Liver (tissue), 9 donors: Measurements from ENCODE around the gene TUBE1. TPM values are rescaled to one million over a fixed set of nuclear protein-coding genes. Genes with fewer than 3 reads are reported as not detected.

ENCODE experiments used
- DNase-seq: peaks from one replicate; pipeline ENCODE4 v3.0.0-alpha.2; 2017; ENCODE audit warnings: low spot score
- H3K27ac ChIP-seq, 2 donors: one replicate each; pipeline ENCODE4 v1.7.0; 2013; ENCODE audit warnings: inconsistent platforms in 2 of 2, low read length in 2 of 2, control low read depth in 1 of 2, low read depth in 1 of 2, mild to moderate bottlenecking in 1 of 2
- H3K27me3 ChIP-seq, 4 donors: one replicate each; pipeline versions ENCODE4 v1.6.1 to v1.7.0; 2013; ENCODE audit warnings: low read length in 3 of 4, inconsistent platforms in 1 of 4, mild to moderate bottlenecking in 1 of 4, moderate library complexity in 1 of 4; ENCODE audit not compliant: control insufficient read depth in 4 of 4, insufficient read depth in 4 of 4
- H3K36me3 ChIP-seq, 4 donors: one replicate each; pipeline versions ENCODE4 v1.6.1 to v1.7.0; 2013; ENCODE audit warnings: low read length in 3 of 4, mild to moderate bottlenecking in 3 of 4, low read depth in 1 of 4, moderate library complexity in 1 of 4; ENCODE audit not compliant: control insufficient read depth in 4 of 4, insufficient read depth in 3 of 4
- H3K4me1 ChIP-seq, 4 donors: one replicate each; pipeline versions ENCODE4 v1.6.1 to v1.7.0; 2013; ENCODE audit warnings: low read length in 3 of 4, mild to moderate bottlenecking in 3 of 4, moderate library complexity in 1 of 4; ENCODE audit not compliant: control insufficient read depth in 4 of 4, insufficient read depth in 4 of 4
- H3K4me3 ChIP-seq, 3 donors: one replicate each; pipeline versions ENCODE4 v1.6.1 to v1.7.0; 2013; ENCODE audit warnings: low read length in 3 of 3, control low read depth in 1 of 3, low read depth in 1 of 3, mild to moderate bottlenecking in 1 of 3
- H3K9ac ChIP-seq, 2 donors: one replicate each; pipeline ENCODE4 v1.7.0; 2013; ENCODE audit warnings: low read length in 2 of 2, mild to moderate bottlenecking in 2 of 2, moderate library complexity in 2 of 2, control low read depth in 1 of 2, low read depth in 1 of 2
- H3K9me3 ChIP-seq, 4 donors: one replicate each; pipeline versions ENCODE4 v1.6.1 to v1.7.0; 2013; ENCODE audit warnings: low read length in 3 of 4; ENCODE audit not compliant: control insufficient read depth in 4 of 4
- EGR1 ChIP-seq, 2 donors: IDR thresholded peaks; 2 replicates each; pipeline ENCODE4 v1.6.1; 2016 to 2018; ENCODE audit warnings: antibody characterized with exemption in 2 of 2, low read depth in 2 of 2
- FOXA2 ChIP-seq: IDR thresholded peaks from 2 replicates; pipeline ENCODE4 v1.6.1; 2016; ENCODE audit warnings: antibody characterized with exemption
- GABPA ChIP-seq, 2 donors: IDR thresholded peaks in 1 of 2; conservative IDR thresholded peaks in 1 of 2; 2 replicates each; pipeline ENCODE4 v1.6.1; 2016; ENCODE audit warnings: antibody characterized with exemption in 2 of 2, mild to moderate bottlenecking in 1 of 2, moderate library complexity in 1 of 2
- HNF4A ChIP-seq, 2 donors: conservative IDR thresholded peaks; 2 replicates each; pipeline ENCODE4 v1.6.1; 2016; ENCODE audit warnings: antibody characterized with exemption in 2 of 2, mild to moderate bottlenecking in 2 of 2
- HNF4G ChIP-seq: IDR thresholded peaks from 2 replicates; pipeline ENCODE4 v1.6.1; 2016; ENCODE audit warnings: antibody characterized with exemption
- JUND ChIP-seq, 2 donors: IDR thresholded peaks; 2 replicates each; pipeline ENCODE4 v1.6.1; 2016; ENCODE audit warnings: antibody characterized with exemption in 2 of 2
- NR2F2 ChIP-seq: IDR thresholded peaks from 2 replicates; pipeline ENCODE4 v1.6.1; 2016; ENCODE audit warnings: antibody characterized with exemption
- RAD21 ChIP-seq, 2 donors: IDR thresholded peaks; 2 replicates each; pipeline ENCODE4 v1.6.1; 2016; ENCODE audit warnings: antibody characterized with exemption in 2 of 2, mild to moderate bottlenecking in 2 of 2
- RXRA ChIP-seq, 2 donors: IDR thresholded peaks; 2 replicates each; pipeline ENCODE4 v1.6.1; 2017 to 2018; ENCODE audit warnings: antibody characterized with exemption in 2 of 2, mild to moderate bottlenecking in 1 of 2
- TAF1 ChIP-seq: conservative IDR thresholded peaks from 2 replicates; pipeline ENCODE4 v1.6.1; 2016; ENCODE audit warnings: antibody characterized with exemption, mild to moderate bottlenecking
- YY1 ChIP-seq: IDR thresholded peaks from 2 replicates; pipeline ENCODE4 v1.6.1; 2016; ENCODE audit warnings: antibody characterized with exemption, mild to moderate bottlenecking
- WGBS: extraction: QIAGEN DNeasy Blood & Tissue Kit; methylation state at CpG from one replicate; pipeline ENCODE4 v1.1.7; 2013; 5-methylcytosine and 5-hydroxymethylcytosine counted together
- polyA plus RNA-seq, 2 donors: library from polyadenylated mRNA; stranded (reverse) in 1 of 2; unstranded in 1 of 2; fragments of 200-250 nt in 1 of 2; fragments of >200 nt in 1 of 2; fragmentation: Nextera tagmentation in 1 of 2; extraction: Ambion mirVana in 1 of 2; gene quantifications; one replicate each; pipeline versions ENCODE4 v1.2.1 to v1.2.3, GENCODE V29; 2013 to 2015
- total RNA-seq, 2 donors: library from RNA; depleted of rRNA; stranded (reverse); fragments of >200 nt; gene quantifications; one replicate each; pipeline ENCODE4 v1.2.3, GENCODE V29; 2014
- TF ChIP-seq, protein P1 (sequence below): IDR thresholded peaks from 2 replicates; pipeline ENCODE4 v1.6.1; 2016; ENCODE audit warnings: antibody characterized with exemption
- TF ChIP-seq, protein P2 (sequence below): fragments of 150-350 bp; IDR thresholded peaks from 2 replicates; pipeline ENCODE4 v1.5.1; 2017; ENCODE audit warnings: improper control_type of control experiment, low read depth, low read length; ENCODE audit not compliant: missing input control
- TF ChIP-seq, protein P3 (sequence below): IDR thresholded peaks from 2 replicates; pipeline ENCODE4 v1.6.1; 2016; ENCODE audit warnings: antibody characterized with exemption
- donor health status: healthy.
- donor health status: healthy.
- donor health status: healthy.
- donor health status: healthy.
- donor health status: healthy.

Gene TUBE1
- total and polyA plus RNA-seq, 4 donors, result 8.8 to 45.4 (median 25.4) TPM

DNA sequence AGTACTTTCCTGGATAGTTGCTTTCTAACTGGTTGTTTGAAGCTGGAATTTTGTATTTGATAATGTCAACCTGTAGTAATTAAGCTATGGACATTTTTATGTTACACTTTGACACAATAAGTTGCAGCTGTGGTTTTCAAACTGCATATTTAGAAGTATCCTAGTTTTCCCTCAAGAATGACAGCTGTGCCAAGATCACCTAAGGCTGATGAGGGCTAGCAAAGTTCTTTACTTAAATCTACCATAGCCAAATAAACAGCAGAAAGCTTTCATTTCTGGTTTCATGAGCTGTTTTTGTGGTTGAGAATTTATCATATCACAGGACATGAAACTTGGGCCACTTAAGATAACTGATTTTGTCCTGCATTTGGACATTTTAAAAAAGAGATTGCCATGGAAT is 30.8 kb upstream of the TUBE1 start:
- Histone ChIP-seq H3K9me3 (no peaks in the 10 kb centered on the region), H3K27ac (no peak overlapping the region), H3K27me3 (no peaks in the 10 kb centered on the region), H3K4me1 (peaks cover 0 to 42% (median 26%) of the 10 kb centered on the region in 4 donors), H3K9ac (no peak overlapping the region), H3K4me3 (no peak overlapping the region), H3K36me3 (no peaks in the 10 kb centered on the region)
- TF ChIP-seq HNF4G, result no peak
- no peak for TF ChIP-seq FOXA2
- no peak for TF ChIP-seq YY1
- DNase-seq, result no peak

DNA sequence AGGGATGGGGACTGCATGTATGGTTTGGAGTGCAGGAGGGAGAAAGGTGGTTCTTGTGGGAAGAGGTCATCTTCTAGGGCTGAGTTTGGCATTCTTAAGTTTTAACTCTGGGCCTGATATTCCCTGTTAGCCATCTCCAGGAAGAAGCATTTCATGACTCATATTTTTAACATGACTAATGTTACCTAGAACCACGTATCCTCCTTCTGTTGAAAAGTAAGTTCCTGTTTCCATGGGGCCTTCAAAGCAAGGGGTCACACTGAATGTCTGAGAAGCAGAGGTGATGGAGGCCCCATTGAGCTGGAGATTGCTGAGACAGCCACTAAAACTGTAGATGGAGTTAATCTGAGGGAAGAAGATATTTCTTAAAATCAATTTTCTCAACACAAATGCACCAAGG is 30.3 kb upstream of the TUBE1 start:
- no peak for TF ChIP-seq HNF4A (conservative IDR thresholded peaks at IDR 0.05)
- TF ChIP-seq GABPA (IDR thresholded peaks at IDR 0.05 in 1 of 2, conservative IDR thresholded peaks at IDR 0.05 in 1 of 2), result no peak
- no peak for TF ChIP-seq NR2F2
- TF ChIP-seq JUND (IDR thresholded peaks at IDR 0.05), result no peak
- TF ChIP-seq, protein P1, sequence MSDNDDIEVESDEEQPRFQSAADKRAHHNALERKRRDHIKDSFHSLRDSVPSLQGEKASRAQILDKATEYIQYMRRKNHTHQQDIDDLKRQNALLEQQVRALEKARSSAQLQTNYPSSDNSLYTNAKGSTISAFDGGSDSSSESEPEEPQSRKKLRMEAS, result no peak
- no peak for TF ChIP-seq RXRA (IDR thresholded peaks at IDR 0.05)
- TF ChIP-seq YY1, result no peak
- TF ChIP-seq, protein P2, sequence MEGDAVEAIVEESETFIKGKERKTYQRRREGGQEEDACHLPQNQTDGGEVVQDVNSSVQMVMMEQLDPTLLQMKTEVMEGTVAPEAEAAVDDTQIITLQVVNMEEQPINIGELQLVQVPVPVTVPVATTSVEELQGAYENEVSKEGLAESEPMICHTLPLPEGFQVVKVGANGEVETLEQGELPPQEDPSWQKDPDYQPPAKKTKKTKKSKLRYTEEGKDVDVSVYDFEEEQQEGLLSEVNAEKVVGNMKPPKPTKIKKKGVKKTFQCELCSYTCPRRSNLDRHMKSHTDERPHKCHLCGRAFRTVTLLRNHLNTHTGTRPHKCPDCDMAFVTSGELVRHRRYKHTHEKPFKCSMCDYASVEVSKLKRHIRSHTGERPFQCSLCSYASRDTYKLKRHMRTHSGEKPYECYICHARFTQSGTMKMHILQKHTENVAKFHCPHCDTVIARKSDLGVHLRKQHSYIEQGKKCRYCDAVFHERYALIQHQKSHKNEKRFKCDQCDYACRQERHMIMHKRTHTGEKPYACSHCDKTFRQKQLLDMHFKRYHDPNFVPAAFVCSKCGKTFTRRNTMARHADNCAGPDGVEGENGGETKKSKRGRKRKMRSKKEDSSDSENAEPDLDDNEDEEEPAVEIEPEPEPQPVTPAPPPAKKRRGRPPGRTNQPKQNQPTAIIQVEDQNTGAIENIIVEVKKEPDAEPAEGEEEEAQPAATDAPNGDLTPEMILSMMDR, result no peak
- TF ChIP-seq, protein P3, sequence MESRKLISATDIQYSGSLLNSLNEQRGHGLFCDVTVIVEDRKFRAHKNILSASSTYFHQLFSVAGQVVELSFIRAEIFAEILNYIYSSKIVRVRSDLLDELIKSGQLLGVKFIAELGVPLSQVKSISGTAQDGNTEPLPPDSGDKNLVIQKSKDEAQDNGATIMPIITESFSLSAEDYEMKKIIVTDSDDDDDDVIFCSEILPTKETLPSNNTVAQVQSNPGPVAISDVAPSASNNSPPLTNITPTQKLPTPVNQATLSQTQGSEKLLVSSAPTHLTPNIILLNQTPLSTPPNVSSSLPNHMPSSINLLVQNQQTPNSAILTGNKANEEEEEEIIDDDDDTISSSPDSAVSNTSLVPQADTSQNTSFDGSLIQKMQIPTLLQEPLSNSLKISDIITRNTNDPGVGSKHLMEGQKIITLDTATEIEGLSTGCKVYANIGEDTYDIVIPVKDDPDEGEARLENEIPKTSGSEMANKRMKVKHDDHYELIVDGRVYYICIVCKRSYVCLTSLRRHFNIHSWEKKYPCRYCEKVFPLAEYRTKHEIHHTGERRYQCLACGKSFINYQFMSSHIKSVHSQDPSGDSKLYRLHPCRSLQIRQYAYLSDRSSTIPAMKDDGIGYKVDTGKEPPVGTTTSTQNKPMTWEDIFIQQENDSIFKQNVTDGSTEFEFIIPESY, result no peak
- Histone ChIP-seq H3K4me3 (no peak overlapping the region), H3K27me3 (no peaks in the 10 kb centered on the region), H3K9me3 (no peaks in the 10 kb centered on the region), H3K4me1 (peaks cover 0 to 42% (median 26%) of the 10 kb centered on the region in 4 donors), H3K36me3 (no peaks in the 10 kb centered on the region), H3K27ac (no peak overlapping the region), H3K9ac (no peak overlapping the region)
- no peak for DNase-seq
- WGBS, result 83% methylated on average over 1 of the region's 1 CpG

DNA sequence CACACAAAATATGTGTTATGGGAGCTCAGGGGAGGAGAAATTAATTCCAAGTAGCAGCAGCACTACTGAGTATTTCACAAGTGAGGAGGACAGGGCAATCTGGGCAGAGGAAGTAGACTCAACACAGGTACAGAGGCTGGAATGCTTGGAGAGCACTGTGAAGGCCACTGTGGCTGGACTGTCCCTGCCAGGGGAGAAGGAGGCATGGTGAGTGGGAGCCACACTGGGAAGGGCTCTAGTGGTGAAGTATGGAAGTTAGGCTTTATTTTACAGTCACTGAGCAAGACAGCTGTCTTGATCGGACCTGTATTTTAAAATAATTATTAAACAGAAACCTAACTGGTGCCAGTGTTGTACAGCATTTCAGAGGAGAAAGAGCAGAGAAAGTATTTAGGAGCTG is 28.9 kb upstream of the TUBE1 start:
- Histone ChIP-seq H3K9me3 (no peaks in the 10 kb centered on the region), H3K36me3 (no peaks in the 10 kb centered on the region), H3K27ac (peak overlapping the region in 1 of 2 donors; percentile 1), H3K9ac (no peak overlapping the region), H3K27me3 (no peaks in the 10 kb centered on the region), H3K4me3 (no peak overlapping the region), H3K4me1 (peaks cover 0 to 44% (median 26%) of the 10 kb centered on the region in 4 donors)
- no peak for DNase-seq
- TF ChIP-seq TAF1, result no peak
- peak in 1 of 2 donors; percentile 45 for TF ChIP-seq HNF4A (conservative IDR thresholded peaks at IDR 0.05)
- TF ChIP-seq RAD21 (IDR thresholded peaks at IDR 0.05), result peak in 1 of 2 donors; percentile 57
- TF ChIP-seq YY1, result peak; percentile 33
- no peak for TF ChIP-seq NR2F2
- TF ChIP-seq EGR1 (IDR thresholded peaks at IDR 0.05; ENCODE audit: low read depth in 2 of 2), result no peak
- TF ChIP-seq RXRA (IDR thresholded peaks at IDR 0.05), result peak in 1 of 2 donors; percentile 25
- WGBS, result 25% methylated on average over 1 of the region's 1 CpG
